HG03139 (cell line): ENCODE results near the gene CGREF1.

Experiments used
- ATAC-seq: cut with Tn5 transposase; IDR thresholded peaks from one replicate; pipeline ENCODE4 v1.9.1; 2021; ENCODE audit not compliant: unreplicated experiment

The CGREF1 gene

GRCh38 chr2:27074738-27075565 is 44.0 kb downstream of the CGREF1 start:
- no peak for ATAC-seq

- no peak for ATAC-seq
Observed at GRCh38 chr2:27073782-27074181, 45.1 kb downstream of the CGREF1 start.

GRCh38 chr2:27072920-27073319 is 46.0 kb downstream of the CGREF1 start:
- no peak for ATAC-seq

GRCh38 chr2:27071990-27072830 is 46.7 kb downstream of the CGREF1 start:
- ATAC-seq = peak; percentile 4

- ATAC-seq = peak; percentile 77
Observed at GRCh38 chr2:27071277-27071989, 47.5 kb downstream of the CGREF1 start, which contains the start of gene OST4. OST4 (minus strand) TSS chr2:27071654.

GRCh38 chr2:27070653-27071276 is 48.2 kb downstream of the CGREF1 start:
- no peak for ATAC-seq

- no peak for ATAC-seq
Observed at GRCh38 chr2:27069961-27070618, 48.8 kb downstream of the CGREF1 start.

- ATAC-seq = no peak
Observed at GRCh38 chr2:27069436-27069835, 49.5 kb downstream of the CGREF1 start.

GRCh38 chr2:27067385-27067784 is 51.5 kb downstream of the CGREF1 start:
- no peak for ATAC-seq

GRCh38 chr2:27065128-27065527 is 53.8 kb downstream of the CGREF1 start:
- ATAC-seq = no peak

GRCh38 chr2:27060323-27060722 is 58.6 kb downstream of the CGREF1 start:
- no peak for ATAC-seq

- ATAC-seq = no peak
Observed at GRCh38 chr2:27059141-27059820, 59.6 kb downstream of the CGREF1 start.

- no peak for ATAC-seq
Observed at GRCh38 chr2:27058210-27058609, 60.7 kb downstream of the CGREF1 start.

- no peak for ATAC-seq
Observed at GRCh38 chr2:27057184-27057583, 61.7 kb downstream of the CGREF1 start.

- ATAC-seq = no peak
Observed at GRCh38 chr2:27054721-27055120, 64.2 kb downstream of the CGREF1 start.

- ATAC-seq = no peak
Observed at GRCh38 chr2:27053776-27054175, 65.2 kb downstream of the CGREF1 start.

- no peak for ATAC-seq
Observed at GRCh38 chr2:27053321-27053720, 65.6 kb downstream of the CGREF1 start.

GRCh38 chr2:27051902-27052645 is 66.9 kb downstream of the CGREF1 start:
- ATAC-seq = no peak
